H1 (cell line): ENCODE measurements around the gene KRTDAP. TPM values are rescaled to one million over a fixed set of nuclear protein-coding genes. Genes with fewer than 3 reads are reported as not detected.

Source experiments
- TAF7 ChIP-seq: optimal IDR thresholded peaks from 2 replicates; pipeline ENCODE3; 2011; ENCODE audit warnings: low read depth, mild to moderate bottlenecking, inconsistent platforms, low read length, moderate library complexity, borderline replicate concordance
- polyA plus RNA-seq, 7 experiments: library from polyadenylated mRNA; depleted of rRNA in 3 of 7; stranded (reverse) in 5 of 7; unstranded in 2 of 7; fragments of >200 nt in 5 of 7; fragments of 200-250 nt in 2 of 7; gene quantifications; 1 replicate in 5 of 7; 2 replicates in 1 of 7; 4 replicates in 1 of 7; pipeline versions ENCODE4 v1.2.1 to v1.2.3, GENCODE V29; 2011 to 2013; ENCODE audit warnings: missing spikeins in 2 of 7, mixed read lengths in 2 of 7
- total RNA-seq: library from RNA; stranded (reverse); fragmentation: NEBNext Ultra II Directional; extraction: Animal tissue kit (Norgen Biotek cat#: 25700); gene quantifications from 2 replicates; pipeline ENCODE4 v1.2.1, GENCODE V29; 2021

The KRTDAP gene
- total and polyA plus RNA-seq, 2 of the 8 experiments (the other 6 are each of a cell fraction or from before 2014, with no cell fraction given), result 0.69 to 0.88 TPM

DNA sequence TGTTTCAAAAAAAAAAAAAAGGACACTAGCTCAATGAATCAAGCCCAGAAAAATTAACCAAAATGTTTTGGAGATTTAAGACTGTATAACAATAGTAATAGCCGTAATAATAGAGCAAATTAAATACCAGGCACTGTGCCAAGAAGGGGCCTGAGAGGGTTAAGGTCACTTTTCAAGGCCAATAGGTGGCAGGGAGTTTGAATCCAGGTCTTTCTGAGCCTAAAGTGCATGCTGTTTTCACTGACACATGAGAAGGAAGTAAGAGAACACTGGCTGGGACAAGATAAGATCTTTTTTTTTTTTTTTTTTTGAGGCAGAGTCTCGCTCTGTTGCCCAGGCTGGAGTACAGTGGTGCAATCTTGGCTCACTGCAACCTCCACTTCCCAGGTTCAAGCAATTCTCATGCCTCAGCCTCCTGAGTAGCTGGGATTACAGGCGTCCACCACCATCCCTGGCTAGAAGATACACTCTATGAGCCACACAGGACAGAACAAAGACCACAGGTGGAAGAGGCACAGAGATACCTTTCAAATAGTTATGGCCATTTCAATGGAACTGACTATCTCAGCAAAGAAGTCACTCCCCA, 34.6 kb downstream of the KRTDAP start (continued):
- TF ChIP-seq TAF7, result no peak
